Measurements from ENCODE around the gene GCSAM.

- TF ChIP-seq CTCF (IDR thresholded peaks at IDR 0.05) (no peak), EZH2 (IDR thresholded peaks at IDR 0.05; ENCODE audit: borderline replicate concordance, insufficient read depth, low read depth, low read length, poor library complexity, severe bottlenecking) (no peak)
Observed at GRCh38 chr3:112090887-112091586, 42.0 kb downstream of the GCSAM start.

All from B cell (primary cell).